HCT116 (cell line): ENCODE data around the gene PITPNC1.

ENCODE experiments used
- EZH2 ChIP-seq: fragments of 200-600 bp; sonication (generic); IDR thresholded peaks from 2 replicates; pipeline ENCODE4 v1.6.1; 2017; ENCODE audit warnings: antibody characterized with exemption, mixed run types
- POLR2A ChIP-seq: IDR thresholded peaks from 2 replicates; pipeline ENCODE4 v1.7.0; 2011; ENCODE audit warnings: borderline replicate concordance; ENCODE audit not compliant: insufficient read depth, insufficient read length; ENCODE audit errors: extremely low read depth
- SP1 ChIP-seq: IDR thresholded peaks from 2 replicates; pipeline ENCODE4 v1.6.1; 2012; ENCODE audit warnings: low read depth
- SRF ChIP-seq: IDR thresholded peaks from 2 replicates; pipeline ENCODE4 v1.6.1; 2012; ENCODE audit warnings: low read depth
- ZFX ChIP-seq: fragments of 450-650 bp; IDR thresholded peaks from 2 replicates; pipeline ENCODE4 v1.6.1; 2017
- TF ChIP-seq, protein P1 (sequence below), 3 experiments: fragments of 200-600 bp in 1 of 3; sonication (generic) in 1 of 3; IDR thresholded peaks in 2 of 3; conservative IDR thresholded peaks in 1 of 3; 2 replicates each; pipeline ENCODE4 v1.5.1; 2012 to 2017; ENCODE audit warnings: low read depth in 2 of 3, low read length in 2 of 3, antibody characterized with exemption in 1 of 3, borderline replicate concordance in 1 of 3, control low read depth in 1 of 3, mild to moderate bottlenecking in 1 of 3, mixed read lengths in 1 of 3, mixed run types in 1 of 3, moderate library complexity in 1 of 3; ENCODE audit not compliant: insufficient read depth in 1 of 3

DNA sequence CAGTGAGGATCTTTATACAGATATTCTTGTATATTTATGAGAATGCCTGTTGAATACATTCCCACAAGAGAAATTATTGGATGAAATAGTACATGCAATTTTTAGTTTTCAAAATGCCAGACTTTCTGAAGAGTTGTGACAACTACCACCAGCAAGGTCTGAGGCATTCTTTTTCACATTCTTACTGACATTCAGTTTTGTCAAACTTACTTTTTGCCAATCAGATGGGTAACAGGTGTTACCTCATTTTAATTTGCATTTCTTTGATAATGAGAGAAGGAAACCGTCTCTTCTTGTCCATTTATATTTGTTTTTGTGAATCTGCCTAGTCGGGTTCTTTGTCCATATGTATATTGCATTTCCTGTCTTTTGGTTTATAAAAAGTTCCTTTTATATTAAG is 364.9 kb downstream of the PITPNC1 start:
- TF ChIP-seq, protein P1, sequence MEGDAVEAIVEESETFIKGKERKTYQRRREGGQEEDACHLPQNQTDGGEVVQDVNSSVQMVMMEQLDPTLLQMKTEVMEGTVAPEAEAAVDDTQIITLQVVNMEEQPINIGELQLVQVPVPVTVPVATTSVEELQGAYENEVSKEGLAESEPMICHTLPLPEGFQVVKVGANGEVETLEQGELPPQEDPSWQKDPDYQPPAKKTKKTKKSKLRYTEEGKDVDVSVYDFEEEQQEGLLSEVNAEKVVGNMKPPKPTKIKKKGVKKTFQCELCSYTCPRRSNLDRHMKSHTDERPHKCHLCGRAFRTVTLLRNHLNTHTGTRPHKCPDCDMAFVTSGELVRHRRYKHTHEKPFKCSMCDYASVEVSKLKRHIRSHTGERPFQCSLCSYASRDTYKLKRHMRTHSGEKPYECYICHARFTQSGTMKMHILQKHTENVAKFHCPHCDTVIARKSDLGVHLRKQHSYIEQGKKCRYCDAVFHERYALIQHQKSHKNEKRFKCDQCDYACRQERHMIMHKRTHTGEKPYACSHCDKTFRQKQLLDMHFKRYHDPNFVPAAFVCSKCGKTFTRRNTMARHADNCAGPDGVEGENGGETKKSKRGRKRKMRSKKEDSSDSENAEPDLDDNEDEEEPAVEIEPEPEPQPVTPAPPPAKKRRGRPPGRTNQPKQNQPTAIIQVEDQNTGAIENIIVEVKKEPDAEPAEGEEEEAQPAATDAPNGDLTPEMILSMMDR (IDR thresholded peaks at IDR 0.05 in 2 of 3, conservative IDR thresholded peaks at IDR 0.05 in 1 of 3; ENCODE audit: borderline replicate concordance in 1 of 3, insufficient read depth in 1 of 3, low read depth in 2 of 3, low read length in 2 of 3), result no peak
- TF ChIP-seq SP1, result no peak
- no peak for TF ChIP-seq EZH2
- TF ChIP-seq SRF, result no peak
- TF ChIP-seq ZFX, result no peak
- no peak for TF ChIP-seq POLR2A
